HG03571 (cell line): Measurements from ENCODE around the gene ARMH3.
"Not testable (repeated sequence)": the region's sequence is repeated elsewhere in the genome, so short reads cannot be mapped to it uniquely, and the experiment has no call there.

ENCODE experiments used
- ATAC-seq: cut with Tn5 transposase; IDR thresholded peaks from one replicate; pipeline ENCODE4 v1.9.1; 2021; ENCODE audit not compliant: unreplicated experiment

ARMH3 gene

GRCh38 chr10:101993651-101994200, 62.2 kb downstream of the ARMH3 start:
- ATAC-seq = no peak

GRCh38 chr10:101993221-101993620, 62.8 kb downstream of the ARMH3 start:
- ATAC-seq = no peak

- ATAC-seq = no peak
Observed at GRCh38 chr10:101987136-101987535, 68.8 kb downstream of the ARMH3 start.

- no peak for ATAC-seq
Observed at GRCh38 chr10:101986624-101986971, 69.4 kb downstream of the ARMH3 start.

GRCh38 chr10:101980677-101981076, 75.3 kb downstream of the ARMH3 start:
- ATAC-seq = not testable (repeated sequence)

- no peak for ATAC-seq
Observed at GRCh38 chr10:101974091-101974971, 81.6 kb downstream of the ARMH3 start.

GRCh38 chr10:101972761-101973160, 83.2 kb downstream of the ARMH3 start:
- ATAC-seq = no peak

- ATAC-seq = no peak
Observed at GRCh38 chr10:101969412-101969922, 86.5 kb downstream of the ARMH3 start.

- no peak for ATAC-seq
Observed at GRCh38 chr10:101968940-101969321, 87.0 kb downstream of the ARMH3 start.

GRCh38 chr10:101968286-101968939, 87.6 kb downstream of the ARMH3 start:
- no peak for ATAC-seq

- ATAC-seq = no peak
Observed at GRCh38 chr10:101967713-101968112, 88.3 kb downstream of the ARMH3 start.

- ATAC-seq = no peak
Observed at GRCh38 chr10:101967119-101967518, 88.9 kb downstream of the ARMH3 start.

GRCh38 chr10:101965075-101965765, 90.8 kb downstream of the ARMH3 start:
- no peak for ATAC-seq

GRCh38 chr10:101961591-101962498, 94.1 kb downstream of the ARMH3 start:
- no peak for ATAC-seq

GRCh38 chr10:101960879-101961395, 95.0 kb downstream of the ARMH3 start:
- ATAC-seq = no peak

- ATAC-seq = no peak
Observed at GRCh38 chr10:101959346-101959916, 96.5 kb downstream of the ARMH3 start.

GRCh38 chr10:101958691-101959090, 97.3 kb downstream of the ARMH3 start:
- no peak for ATAC-seq

GRCh38 chr10:101956898-101957297, 99.1 kb downstream of the ARMH3 start:
- no peak for ATAC-seq

- no peak for ATAC-seq
Observed at GRCh38 chr10:101956117-101956516, 99.9 kb downstream of the ARMH3 start.

- no peak for ATAC-seq
Observed at GRCh38 chr10:101952191-101952590, 103.8 kb downstream of the ARMH3 start.
